Tibial artery (tissue), 4 donors: ENCODE results near the gene TANC2.
A peak's percentile ranks its signal among the peaks of the same experiment; 100 is the strongest.

Source experiments
- DNase-seq, 2 donors: peaks; one replicate each; pipeline ENCODE4 v3.0.0-alpha.2; 2019
- H3K27ac ChIP-seq, 2 donors: fragments of 200-600 bp; sonication (generic) in 1 of 2; 1 replicate in 1 of 2; 2 replicates in 1 of 2; pipeline ENCODE4 v1.5.1; 2018 to 2019; ENCODE audit warnings: mild to moderate bottlenecking in 1 of 2
- H3K27me3 ChIP-seq, 2 donors: fragments of 200-600 bp; sonication (generic) in 1 of 2; one replicate each; pipeline versions ENCODE4 v1.5.1 to v1.6.0; 2016 to 2019
- H3K36me3 ChIP-seq, 3 donors: fragments of 200-600 bp; sonication (generic) in 2 of 3; one replicate each; pipeline ENCODE4 v1.5.1; 2016 to 2019; ENCODE audit warnings: mild to moderate bottlenecking in 2 of 3
- H3K4me1 ChIP-seq, 4 donors: fragments of 200-600 bp; sonication (generic) in 2 of 4; 1 replicate in 3 of 4; 2 replicates in 1 of 4; pipeline ENCODE4 v1.5.1; 2016 to 2019
- H3K4me3 ChIP-seq, 2 donors: fragments of 200-600 bp; sonication (generic) in 1 of 2; 1 replicate in 1 of 2; 2 replicates in 1 of 2; pipeline ENCODE4 v1.5.1; 2018 to 2019; ENCODE audit warnings: mild to moderate bottlenecking in 2 of 2
- H3K9me3 ChIP-seq, 3 donors: fragments of 200-600 bp; sonication (generic) in 1 of 3; one replicate each; pipeline ENCODE4 v1.5.1; 2016 to 2019
- intact Hi-C: fragments of 100-400 bp; cut with DNase I; formaldehyde crosslinking; loops from one replicate; pipeline ENCODE4 v1.15.0; 2023; ENCODE audit warnings: low total_unique reads
- TF ChIP-seq, protein P1 (sequence below), 2 experiments: fragments of 200-600 bp in 1 of 2; fragments of 450-650 bp in 1 of 2; IDR thresholded peaks; one replicate each; pipeline ENCODE4 v1.5.1; 2017 to 2019; ENCODE audit warnings: antibody characterized with exemption in 2 of 2, mild to moderate bottlenecking in 1 of 2, moderate library complexity in 1 of 2

Gene TANC2

GRCh38 chr17:62984801-62985200, 18.8 kb downstream of the TANC2 start:
- Histone ChIP-seq H3K36me3 (peaks cover 0 to 5% (median 0%) of the 10 kb centered on the region in 3 donors), H3K27me3 (no peaks in the 10 kb centered on the region), H3K4me3 (no peak overlapping the region), H3K9me3 (peaks cover 6 to 17% (median 9%) of the 10 kb centered on the region in 3 donors), H3K4me1 (no peaks in the 10 kb centered on the region), H3K27ac (no peak overlapping the region)
- intact Hi-C loops: no loop called here
- DNase-seq: no peak
- TF ChIP-seq, protein P1, sequence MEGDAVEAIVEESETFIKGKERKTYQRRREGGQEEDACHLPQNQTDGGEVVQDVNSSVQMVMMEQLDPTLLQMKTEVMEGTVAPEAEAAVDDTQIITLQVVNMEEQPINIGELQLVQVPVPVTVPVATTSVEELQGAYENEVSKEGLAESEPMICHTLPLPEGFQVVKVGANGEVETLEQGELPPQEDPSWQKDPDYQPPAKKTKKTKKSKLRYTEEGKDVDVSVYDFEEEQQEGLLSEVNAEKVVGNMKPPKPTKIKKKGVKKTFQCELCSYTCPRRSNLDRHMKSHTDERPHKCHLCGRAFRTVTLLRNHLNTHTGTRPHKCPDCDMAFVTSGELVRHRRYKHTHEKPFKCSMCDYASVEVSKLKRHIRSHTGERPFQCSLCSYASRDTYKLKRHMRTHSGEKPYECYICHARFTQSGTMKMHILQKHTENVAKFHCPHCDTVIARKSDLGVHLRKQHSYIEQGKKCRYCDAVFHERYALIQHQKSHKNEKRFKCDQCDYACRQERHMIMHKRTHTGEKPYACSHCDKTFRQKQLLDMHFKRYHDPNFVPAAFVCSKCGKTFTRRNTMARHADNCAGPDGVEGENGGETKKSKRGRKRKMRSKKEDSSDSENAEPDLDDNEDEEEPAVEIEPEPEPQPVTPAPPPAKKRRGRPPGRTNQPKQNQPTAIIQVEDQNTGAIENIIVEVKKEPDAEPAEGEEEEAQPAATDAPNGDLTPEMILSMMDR (IDR thresholded peaks at IDR 0.05): no peak

- intact Hi-C loops: no loop called here
- H3K36me3 ChIP-seq: peaks cover 0 to 5% (median 0%) of the 10 kb centered on the region in 3 donors
- no peak overlapping the region for H3K4me3 ChIP-seq
- TF ChIP-seq, protein P1 (IDR thresholded peaks at IDR 0.05): no peak
- H3K9me3 ChIP-seq: peaks cover 6 to 17% (median 9%) of the 10 kb centered on the region in 3 donors
- H3K27ac ChIP-seq: no peak overlapping the region
- DNase-seq: no peak
- H3K4me1 ChIP-seq: no peaks in the 10 kb centered on the region
- H3K27me3 ChIP-seq: no peaks in the 10 kb centered on the region
These were observed 20.5 kb downstream of the TANC2 start for GRCh38 chr17:62986549-62986948.

- TF ChIP-seq, protein P1 (IDR thresholded peaks at IDR 0.05): no peak
- Histone ChIP-seq H3K4me3 (no peak overlapping the region), H3K36me3 (peaks cover 0 to 5% (median 0%) of the 10 kb centered on the region in 3 donors), H3K9me3 (peaks cover 6 to 17% (median 9%) of the 10 kb centered on the region in 3 donors), H3K4me1 (no peaks in the 10 kb centered on the region), H3K27ac (no peak overlapping the region), H3K27me3 (no peaks in the 10 kb centered on the region)
- intact Hi-C loops: no loop called here
- DNase-seq: no peak
These were observed 21.1 kb downstream of the TANC2 start for GRCh38 chr17:62987136-62987535.

GRCh38 chr17:62989501-62989900, 23.5 kb downstream of the TANC2 start:
- intact Hi-C loops: no loop called here
- no peak for DNase-seq
- Histone ChIP-seq H3K4me1 (no peaks in the 10 kb centered on the region), H3K27me3 (no peaks in the 10 kb centered on the region), H3K9me3 (peaks cover 0 to 6% (median 4%) of the 10 kb centered on the region in 3 donors), H3K27ac (no peak overlapping the region), H3K36me3 (no peaks in the 10 kb centered on the region), H3K4me3 (no peak overlapping the region)
- TF ChIP-seq, protein P1 (IDR thresholded peaks at IDR 0.05): no peak

GRCh38 chr17:62994931-62995330, 28.9 kb downstream of the TANC2 start:
- Histone ChIP-seq H3K27me3 (no peaks in the 10 kb centered on the region), H3K4me3 (no peak overlapping the region), H3K9me3 (no peaks in the 10 kb centered on the region), H3K4me1 (no peaks in the 10 kb centered on the region), H3K36me3 (no peaks in the 10 kb centered on the region), H3K27ac (no peak overlapping the region)
- intact Hi-C loops: no loop called here
- DNase-seq: no peak
- TF ChIP-seq, protein P1 (IDR thresholded peaks at IDR 0.05): no peak

DNA sequence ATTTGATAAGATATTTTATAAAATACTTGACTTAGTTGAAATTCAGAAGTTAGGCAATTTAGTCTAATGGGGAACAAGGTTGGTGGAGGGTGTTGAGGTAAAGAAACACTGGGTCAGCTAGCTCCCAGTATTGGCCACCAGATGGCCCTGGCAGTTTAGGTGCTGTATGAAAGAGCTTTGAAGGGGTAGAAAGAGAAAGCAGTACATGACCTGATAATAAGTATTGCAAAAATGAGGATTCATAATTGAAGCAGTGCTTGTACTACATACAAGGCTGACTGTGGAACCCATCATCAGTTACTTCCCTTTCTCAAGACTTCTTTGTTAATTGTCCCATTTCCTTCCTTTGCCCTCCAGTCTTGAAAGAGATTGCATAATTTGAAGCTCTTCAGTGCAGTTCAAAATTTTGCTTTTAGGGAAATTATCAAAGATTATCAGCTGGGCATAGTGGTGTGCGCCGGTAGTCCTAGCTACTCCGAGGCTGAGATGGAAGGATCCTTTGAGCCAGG, 29.4 kb downstream of the TANC2 start:
- Histone ChIP-seq H3K36me3 (no peaks in the 10 kb centered on the region), H3K4me3 (no peak overlapping the region), H3K9me3 (no peaks in the 10 kb centered on the region), H3K27ac (no peak overlapping the region), H3K27me3 (no peaks in the 10 kb centered on the region), H3K4me1 (no peaks in the 10 kb centered on the region)
- TF ChIP-seq, protein P1 (IDR thresholded peaks at IDR 0.05): peak in 1 of 2 experiments; percentile 16
- DNase-seq: no peak
- intact Hi-C loops: no loop called here
